ENCODE measurements around the gene ALOX15B.

ALOX15B gene, protein sequence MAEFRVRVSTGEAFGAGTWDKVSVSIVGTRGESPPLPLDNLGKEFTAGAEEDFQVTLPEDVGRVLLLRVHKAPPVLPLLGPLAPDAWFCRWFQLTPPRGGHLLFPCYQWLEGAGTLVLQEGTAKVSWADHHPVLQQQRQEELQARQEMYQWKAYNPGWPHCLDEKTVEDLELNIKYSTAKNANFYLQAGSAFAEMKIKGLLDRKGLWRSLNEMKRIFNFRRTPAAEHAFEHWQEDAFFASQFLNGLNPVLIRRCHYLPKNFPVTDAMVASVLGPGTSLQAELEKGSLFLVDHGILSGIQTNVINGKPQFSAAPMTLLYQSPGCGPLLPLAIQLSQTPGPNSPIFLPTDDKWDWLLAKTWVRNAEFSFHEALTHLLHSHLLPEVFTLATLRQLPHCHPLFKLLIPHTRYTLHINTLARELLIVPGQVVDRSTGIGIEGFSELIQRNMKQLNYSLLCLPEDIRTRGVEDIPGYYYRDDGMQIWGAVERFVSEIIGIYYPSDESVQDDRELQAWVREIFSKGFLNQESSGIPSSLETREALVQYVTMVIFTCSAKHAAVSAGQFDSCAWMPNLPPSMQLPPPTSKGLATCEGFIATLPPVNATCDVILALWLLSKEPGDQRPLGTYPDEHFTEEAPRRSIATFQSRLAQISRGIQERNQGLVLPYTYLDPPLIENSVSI

GRCh38 chr17:8038954-8039610, at the start of gene ALOX15B:
TSS of gene ALOX15B (plus strand) at chr17:8039059. CDS start at chr17:8039156, 97 bp downstream.
- no peak for DNase-seq (ENCODE audit: low read depth)

DNA sequence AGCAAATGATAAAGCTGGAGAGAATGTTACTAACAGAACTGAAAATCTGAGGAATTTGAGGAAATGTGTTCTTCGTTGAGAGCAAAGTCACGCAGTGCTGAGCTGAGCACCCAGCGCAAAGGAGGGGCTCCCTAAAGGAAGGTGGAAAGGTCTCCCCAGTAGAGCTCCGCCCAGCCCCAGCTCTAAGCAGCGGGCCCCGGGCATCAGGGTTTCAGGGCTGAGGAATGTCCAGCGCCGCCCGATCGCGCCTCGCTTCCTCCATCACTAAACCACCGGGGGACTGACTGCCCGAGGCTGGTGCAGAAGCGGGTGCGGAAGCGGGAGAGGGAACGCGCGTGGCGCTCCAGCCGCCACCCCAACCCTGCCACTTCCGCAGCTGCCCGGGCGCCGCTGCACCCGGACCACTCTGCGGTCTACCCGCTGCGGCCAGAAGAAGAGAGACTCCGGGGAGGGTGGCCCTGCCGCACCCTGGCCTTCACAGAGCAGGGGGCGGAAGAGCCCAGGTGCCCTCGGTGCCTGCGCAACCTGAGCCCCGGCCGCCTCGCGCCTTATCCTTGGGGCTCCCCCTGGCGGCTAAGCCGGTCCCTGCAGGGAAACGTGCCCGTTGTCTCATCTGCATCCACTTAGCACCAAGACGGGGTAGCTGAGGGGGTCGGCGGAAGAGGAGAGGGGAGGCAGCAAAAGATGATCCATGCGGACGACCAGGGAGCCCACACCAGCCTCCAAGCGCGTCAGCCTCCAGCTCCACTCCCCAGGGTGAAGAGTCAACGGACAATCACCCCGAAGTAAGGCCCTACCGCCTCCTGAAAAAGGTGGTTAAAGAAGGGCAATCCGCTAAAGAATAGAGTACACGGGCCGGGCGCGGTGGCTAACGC, 48.8 kb upstream of the ALOX15B start:
- DNase-seq (ENCODE audit: low read depth), result no peak

GRCh38 chr17:7992516-7992915, 46.3 kb upstream of the ALOX15B start:
- DNase-seq (ENCODE audit: low read depth), result no peak

GRCh38 chr17:7992924-7993323, 45.9 kb upstream of the ALOX15B start:
- DNase-seq (ENCODE audit: low read depth), result no peak

GRCh38 chr17:7993972-7994589, 44.8 kb upstream of the ALOX15B start:
- DNase-seq (ENCODE audit: low read depth), result no peak

DNA sequence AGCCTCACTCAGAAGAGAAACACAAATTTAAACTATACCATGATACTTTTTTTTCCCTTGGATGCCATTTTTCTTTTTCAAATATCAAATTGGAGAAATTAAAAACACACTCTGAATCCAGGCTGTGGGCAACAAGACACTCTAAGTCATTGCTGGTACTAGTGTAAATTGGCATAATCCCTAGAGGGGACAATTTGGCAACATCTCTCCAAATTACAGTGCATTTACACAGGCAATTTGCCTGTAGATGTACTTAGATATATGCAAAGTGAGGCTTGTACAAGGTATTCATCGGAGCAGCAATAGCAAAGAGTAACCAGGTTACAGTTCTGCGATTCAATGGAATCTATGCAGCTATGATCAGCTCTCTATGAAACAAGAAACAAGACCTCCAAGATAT, 43.1 kb upstream of the ALOX15B start:
- DNase-seq (ENCODE audit: low read depth), result no peak

GRCh38 chr17:7997186-7997585, 41.7 kb upstream of the ALOX15B start:
- no peak for DNase-seq (ENCODE audit: low read depth)

DNA sequence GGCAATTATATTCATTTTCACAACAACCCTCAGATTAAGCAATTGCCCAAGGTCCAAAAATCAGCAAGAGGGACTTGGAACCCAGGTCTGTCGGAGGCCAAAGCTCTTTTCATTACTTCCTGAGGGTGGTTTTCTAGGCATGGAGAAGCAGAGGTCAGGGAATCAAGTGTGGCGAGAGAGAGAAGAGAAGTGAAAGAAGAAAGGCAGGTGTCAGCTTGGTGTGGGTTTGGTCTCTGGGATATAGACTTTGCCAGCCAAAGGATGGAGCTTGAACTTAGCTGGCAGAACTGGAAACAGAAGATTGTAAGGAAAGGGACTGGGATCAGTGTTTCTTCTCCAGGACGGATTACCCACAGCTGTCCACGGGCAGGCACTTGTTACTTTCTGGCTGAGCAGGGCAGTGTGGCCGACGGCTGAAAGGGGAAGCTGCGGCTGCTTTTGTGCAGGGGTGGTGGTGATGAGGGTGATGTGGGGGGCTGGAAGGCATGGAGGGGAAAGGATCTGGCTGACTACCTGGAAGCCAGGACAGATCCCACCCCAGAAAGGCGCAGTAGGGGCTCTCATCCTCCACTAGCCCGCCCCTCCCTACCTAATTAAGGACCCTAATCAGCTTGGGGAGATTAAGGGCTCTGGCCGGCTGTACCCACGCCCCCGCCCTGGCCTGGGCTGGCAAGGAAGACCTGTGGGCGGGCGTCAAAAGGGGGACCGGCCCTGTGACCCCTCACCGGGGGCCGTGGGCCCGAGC, 36.7 kb upstream of the ALOX15B start, which contains the start of gene GUCY2D:
GUCY2D (plus strand) TSS at position 640 of the 745 bp plus-strand sequence. CDS start 433 bp downstream, outside the sequence.
- no peak for DNase-seq (ENCODE audit: low read depth)

DNA sequence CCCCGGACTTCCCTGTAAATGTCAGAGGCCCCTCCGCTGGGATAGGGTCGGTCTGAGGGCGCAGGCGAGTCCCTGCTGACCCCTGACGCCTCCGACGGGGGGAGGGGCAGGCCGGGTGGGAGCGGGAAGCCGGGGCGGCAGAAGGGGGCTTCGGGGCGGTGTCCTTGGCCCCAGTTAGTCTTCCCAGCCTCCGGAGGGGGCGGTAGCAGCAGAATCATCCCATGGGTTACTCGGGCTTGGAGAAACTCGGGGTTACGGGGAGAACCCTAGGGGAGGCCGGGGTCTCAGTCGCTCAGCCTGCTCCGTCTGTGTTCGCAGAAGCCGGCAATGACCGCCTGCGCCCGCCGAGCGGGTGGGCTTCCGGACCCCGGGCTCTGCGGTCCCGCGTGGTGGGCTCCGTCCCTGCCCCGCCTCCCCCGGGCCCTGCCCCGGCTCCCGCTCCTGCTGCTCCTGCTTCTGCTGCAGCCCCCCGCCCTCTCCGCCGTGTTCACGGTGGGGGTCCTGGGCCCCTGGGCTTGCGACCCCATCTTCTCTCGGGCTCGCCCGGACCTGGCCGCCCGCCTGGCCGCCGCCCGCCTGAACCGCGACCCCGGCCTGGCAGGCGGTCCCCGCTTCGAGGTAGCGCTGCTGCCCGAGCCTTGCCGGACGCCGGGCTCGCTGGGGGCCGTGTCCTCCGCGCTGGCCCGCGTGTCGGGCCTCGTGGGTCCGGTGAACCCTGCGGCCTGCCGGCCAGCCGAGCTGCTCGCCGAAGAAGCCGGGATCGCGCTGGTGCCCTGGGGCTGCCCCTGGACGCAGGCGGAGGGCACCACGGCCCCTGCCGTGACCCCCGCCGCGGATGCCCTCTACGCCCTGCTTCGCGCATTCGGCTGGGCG, 35.9 kb upstream of the ALOX15B start:
- DNase-seq (ENCODE audit: low read depth), result no peak

- no peak for DNase-seq (ENCODE audit: low read depth)
Measured at GRCh38 chr17:8003594-8004181, 35.2 kb upstream of the ALOX15B start.

DNA sequence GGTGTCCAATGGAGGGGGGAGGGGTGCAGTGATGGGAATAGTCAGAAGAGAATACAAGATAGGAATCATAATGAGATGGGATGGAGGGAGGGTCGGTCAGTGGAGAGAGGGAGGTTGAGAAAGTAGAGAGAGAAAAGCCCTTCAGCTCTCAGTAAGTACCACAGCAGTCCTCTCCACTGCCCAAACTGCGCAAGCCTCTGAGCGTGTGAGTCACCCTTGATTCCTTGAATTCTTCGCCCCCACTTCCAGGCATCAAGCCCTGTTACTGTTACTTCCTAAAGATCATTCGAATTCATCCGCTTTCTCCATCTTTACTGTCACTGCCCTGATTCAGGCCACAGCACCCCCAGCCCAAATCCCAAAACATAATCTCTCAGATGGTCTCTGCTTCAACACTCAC, 34.0 kb upstream of the ALOX15B start:
- DNase-seq (ENCODE audit: low read depth), result no peak

- DNase-seq (ENCODE audit: low read depth), result no peak
Measured at GRCh38 chr17:8005357-8005756, 33.5 kb upstream of the ALOX15B start.

GRCh38 chr17:8005967-8006730, 32.7 kb upstream of the ALOX15B start:
- no peak for DNase-seq (ENCODE audit: low read depth)

DNA sequence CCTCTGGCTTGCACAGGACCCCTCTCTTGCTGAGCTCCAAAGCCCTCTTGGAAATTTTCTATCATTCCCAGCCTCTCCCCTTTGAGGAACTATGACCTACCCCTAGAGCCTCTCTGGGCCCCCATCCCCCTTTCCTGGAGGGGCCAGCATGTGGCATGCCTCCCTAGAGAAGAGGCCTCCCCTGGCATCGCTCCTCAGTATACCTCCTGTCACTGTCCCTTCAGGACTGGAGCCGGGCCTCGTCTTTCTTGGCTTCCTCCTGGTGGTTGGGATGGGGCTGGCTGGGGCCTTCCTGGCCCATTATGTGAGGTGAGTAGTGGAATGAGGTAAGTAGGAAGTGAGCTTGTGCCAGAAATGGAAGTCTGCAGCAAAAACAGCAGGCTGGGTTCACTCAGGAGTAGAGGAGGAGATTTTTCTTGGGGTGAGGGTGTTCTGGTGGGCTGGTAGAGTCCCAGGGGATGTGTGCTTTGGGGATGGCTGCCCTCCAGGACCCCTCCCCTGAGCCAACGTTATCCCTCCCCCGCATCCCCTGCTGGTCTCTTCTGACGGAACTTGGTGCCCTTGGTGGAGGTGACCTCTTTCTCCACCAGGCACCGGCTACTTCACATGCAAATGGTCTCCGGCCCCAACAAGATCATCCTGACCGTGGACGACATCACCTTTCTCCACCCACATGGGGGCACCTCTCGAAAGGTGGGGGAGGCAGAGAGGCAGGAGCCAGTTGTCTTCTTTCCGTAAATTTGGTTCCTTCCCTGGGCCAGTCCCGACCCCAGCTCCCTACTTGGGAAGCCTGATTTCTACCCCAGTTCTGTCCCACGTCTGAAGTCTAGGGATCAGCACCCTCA, 31.8 kb upstream of the ALOX15B start:
- no peak for DNase-seq (ENCODE audit: low read depth)

- DNase-seq (ENCODE audit: low read depth), result no peak
Measured at GRCh38 chr17:8007836-8008235, 31.0 kb upstream of the ALOX15B start.

DNA sequence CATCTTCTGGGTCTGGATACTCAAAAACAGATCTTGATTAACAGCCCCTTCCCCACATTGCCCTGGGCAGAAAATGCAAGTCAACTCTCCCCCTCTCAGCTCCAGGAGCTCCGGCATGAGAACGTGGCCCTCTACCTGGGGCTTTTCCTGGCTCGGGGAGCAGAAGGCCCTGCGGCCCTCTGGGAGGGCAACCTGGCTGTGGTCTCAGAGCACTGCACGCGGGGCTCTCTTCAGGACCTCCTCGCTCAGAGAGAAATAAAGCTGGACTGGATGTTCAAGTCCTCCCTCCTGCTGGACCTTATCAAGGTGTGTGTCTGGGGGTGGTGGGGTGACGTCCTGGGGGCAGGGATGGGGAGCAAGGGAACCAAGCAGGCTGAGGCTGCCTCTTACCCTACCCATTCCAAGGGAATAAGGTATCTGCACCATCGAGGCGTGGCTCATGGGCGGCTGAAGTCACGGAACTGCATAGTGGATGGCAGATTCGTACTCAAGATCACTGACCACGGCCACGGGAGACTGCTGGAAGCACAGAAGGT, 26.7 kb upstream of the ALOX15B start:
- no peak for DNase-seq (ENCODE audit: low read depth)

DNA sequence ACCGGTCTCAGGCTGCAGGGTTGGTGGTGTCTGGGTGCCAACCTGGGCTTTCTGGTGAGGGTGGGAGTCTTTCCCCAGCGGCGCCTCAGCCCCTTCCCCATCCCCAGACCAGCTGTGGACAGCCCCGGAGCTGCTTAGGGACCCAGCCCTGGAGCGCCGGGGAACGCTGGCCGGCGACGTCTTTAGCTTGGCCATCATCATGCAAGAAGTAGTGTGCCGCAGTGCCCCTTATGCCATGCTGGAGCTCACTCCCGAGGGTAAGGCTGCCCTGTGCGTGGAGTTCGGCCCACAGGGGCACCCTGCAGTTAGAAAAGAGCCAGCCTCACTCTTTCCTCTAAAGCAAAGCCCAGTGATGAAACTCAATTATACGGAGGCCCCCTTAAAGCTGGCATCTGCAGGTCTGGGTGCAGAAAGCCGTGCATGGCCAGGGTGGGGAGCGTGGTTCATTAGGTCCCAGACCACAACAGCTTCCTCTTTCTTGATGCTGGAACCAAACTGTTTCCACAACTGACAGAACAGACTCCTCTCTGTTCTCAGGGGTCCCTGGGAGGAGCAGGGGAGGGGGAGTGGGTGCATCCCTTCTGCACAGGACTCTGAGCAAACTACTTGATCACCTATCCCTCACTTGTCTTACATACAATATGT, 25.7 kb upstream of the ALOX15B start:
- DNase-seq (ENCODE audit: low read depth), result no peak
